OCI-LY3 (cell line): Measurements from ENCODE around the gene DENND1A.

ENCODE experiments used
- EZH2phosphoT487 ChIP-seq: fragments of 200-600 bp; shearing (Covaris generic); IDR thresholded peaks from 2 replicates; pipeline ENCODE4 v1.6.1; 2018; ENCODE audit warnings: antibody characterized with exemption, mixed run types, low read depth
- TF ChIP-seq, protein P1 (sequence below): fragments of 200-600, 300-600 bp; sonication (generic); IDR thresholded peaks from 2 replicates; pipeline ENCODE4 v1.5.1; 2014; ENCODE audit warnings: antibody characterized with exemption, low read length, low read depth

DNA sequence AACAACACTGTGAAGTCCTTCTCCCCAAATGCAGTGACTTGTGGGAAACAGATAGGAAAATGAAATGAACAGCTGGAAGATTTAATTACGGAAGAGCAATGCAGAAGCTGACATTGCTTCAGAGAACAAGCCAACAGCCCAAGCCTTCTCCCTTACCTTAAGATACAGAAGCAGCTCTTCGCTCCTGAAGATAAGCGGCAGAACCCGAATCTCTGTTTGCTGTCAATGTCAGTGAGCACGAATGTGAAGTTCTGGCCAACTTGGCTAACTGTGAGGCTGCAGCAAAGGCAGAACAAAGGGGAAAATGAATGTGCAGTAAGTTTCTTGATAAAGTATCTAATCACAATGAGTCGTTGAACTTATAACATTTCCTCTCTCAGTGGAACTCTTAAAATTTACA, 172.4 kb downstream of the DENND1A start:
- TF ChIP-seq, protein P1, sequence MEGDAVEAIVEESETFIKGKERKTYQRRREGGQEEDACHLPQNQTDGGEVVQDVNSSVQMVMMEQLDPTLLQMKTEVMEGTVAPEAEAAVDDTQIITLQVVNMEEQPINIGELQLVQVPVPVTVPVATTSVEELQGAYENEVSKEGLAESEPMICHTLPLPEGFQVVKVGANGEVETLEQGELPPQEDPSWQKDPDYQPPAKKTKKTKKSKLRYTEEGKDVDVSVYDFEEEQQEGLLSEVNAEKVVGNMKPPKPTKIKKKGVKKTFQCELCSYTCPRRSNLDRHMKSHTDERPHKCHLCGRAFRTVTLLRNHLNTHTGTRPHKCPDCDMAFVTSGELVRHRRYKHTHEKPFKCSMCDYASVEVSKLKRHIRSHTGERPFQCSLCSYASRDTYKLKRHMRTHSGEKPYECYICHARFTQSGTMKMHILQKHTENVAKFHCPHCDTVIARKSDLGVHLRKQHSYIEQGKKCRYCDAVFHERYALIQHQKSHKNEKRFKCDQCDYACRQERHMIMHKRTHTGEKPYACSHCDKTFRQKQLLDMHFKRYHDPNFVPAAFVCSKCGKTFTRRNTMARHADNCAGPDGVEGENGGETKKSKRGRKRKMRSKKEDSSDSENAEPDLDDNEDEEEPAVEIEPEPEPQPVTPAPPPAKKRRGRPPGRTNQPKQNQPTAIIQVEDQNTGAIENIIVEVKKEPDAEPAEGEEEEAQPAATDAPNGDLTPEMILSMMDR, result no peak
- TF ChIP-seq EZH2phosphoT487, result no peak
